Thoracic aorta (tissue), 2 donors: ENCODE measurements around the gene ERG. TPM values are rescaled to one million over a fixed set of nuclear protein-coding genes. Genes with fewer than 3 reads are reported as not detected.

Experiments
- ATAC-seq: fragments of 150-250 bp; one replicate; pipeline ENCODE4 v1.8.0; 2017; ENCODE audit warnings: low read depth; ENCODE audit not compliant: insufficient number of reproducible peaks, low FRiP score
- DNase-seq: peaks from one replicate; pipeline ENCODE4 v3.0.0-alpha.2; 2020; ENCODE audit warnings: low spot score
- H3K27ac ChIP-seq, 2 donors: fragments of 200-600 bp; sonication (generic); 1 replicate in 1 of 2; 2 replicates in 1 of 2; pipeline ENCODE4 v1.5.1; 2016; ENCODE audit warnings: mild to moderate bottlenecking in 2 of 2, moderate library complexity in 2 of 2
- H3K27me3 ChIP-seq: fragments of 200-600 bp; sonication (generic); replicated peaks from 2 replicates; pipeline ENCODE4 v1.6.0; 2016; ENCODE audit warnings: mild to moderate bottlenecking; ENCODE audit not compliant: insufficient read depth
- H3K36me3 ChIP-seq: fragments of 200-600 bp; sonication (generic); one replicate; pipeline ENCODE4 v1.5.1; 2016
- H3K4me1 ChIP-seq, 2 donors: fragments of 200-600 bp; sonication (generic); 1 replicate in 1 of 2; 2 replicates in 1 of 2; pipeline versions ENCODE4 v1.5.1 to v1.6.0; 2016; ENCODE audit warnings: low read depth in 2 of 2, mild to moderate bottlenecking in 1 of 2; ENCODE audit not compliant: control insufficient read depth in 1 of 2
- H3K4me3 ChIP-seq: fragments of 200-600 bp; sonication (generic); 2 replicates; pipeline ENCODE4 v1.5.1; 2016; ENCODE audit warnings: mild to moderate bottlenecking
- H3K9me3 ChIP-seq: fragments of 200-600 bp; sonication (generic); 2 replicates; pipeline ENCODE4 v1.5.1; 2016
- CTCF ChIP-seq: fragments of 200-600 bp; sonication (generic); IDR thresholded peaks from one replicate; pipeline ENCODE4 v1.5.1; 2019; ENCODE audit warnings: antibody characterized with exemption
- total RNA-seq, 2 donors: library from RNA; depleted of rRNA; stranded (reverse); fragments of >200 nt; gene quantifications; one replicate each; pipeline versions ENCODE4 v1.1.0 to v1.2.3, GENCODE V29; 2016

Gene ERG
- total RNA-seq, 2 donors from 2014 or later = 40.2 to 177 TPM

- H3K36me3 ChIP-seq = peaks cover 7% of the 10 kb centered on the region
- H3K27ac ChIP-seq = no peak overlapping the region
- peaks cover 14 to 38% of the 10 kb centered on the region in 2 donors for H3K4me1 ChIP-seq
- no peak for DNase-seq
- no peak for TF ChIP-seq CTCF
- no peaks in the 10 kb centered on the region for H3K27me3 ChIP-seq
- no peaks in the 10 kb centered on the region for H3K9me3 ChIP-seq
- H3K4me3 ChIP-seq = no peak overlapping the region
- ATAC-seq = no peak
Measured at GRCh38 chr21:38413958-38414548, 84.2 kb downstream of the ERG start.

GRCh38 chr21:38410466-38410865, 87.8 kb downstream of the ERG start:
- TF ChIP-seq CTCF = no peak
- no peaks in the 10 kb centered on the region for H3K27me3 ChIP-seq
- peaks cover 14 to 38% of the 10 kb centered on the region in 2 donors for H3K4me1 ChIP-seq
- H3K4me3 ChIP-seq = no peak overlapping the region
- no peak for DNase-seq
- H3K27ac ChIP-seq = peak overlapping the region; percentile 63 to 66
- H3K36me3 ChIP-seq = no peaks in the 10 kb centered on the region
- H3K9me3 ChIP-seq = no peaks in the 10 kb centered on the region
- ATAC-seq = no peak

DNA sequence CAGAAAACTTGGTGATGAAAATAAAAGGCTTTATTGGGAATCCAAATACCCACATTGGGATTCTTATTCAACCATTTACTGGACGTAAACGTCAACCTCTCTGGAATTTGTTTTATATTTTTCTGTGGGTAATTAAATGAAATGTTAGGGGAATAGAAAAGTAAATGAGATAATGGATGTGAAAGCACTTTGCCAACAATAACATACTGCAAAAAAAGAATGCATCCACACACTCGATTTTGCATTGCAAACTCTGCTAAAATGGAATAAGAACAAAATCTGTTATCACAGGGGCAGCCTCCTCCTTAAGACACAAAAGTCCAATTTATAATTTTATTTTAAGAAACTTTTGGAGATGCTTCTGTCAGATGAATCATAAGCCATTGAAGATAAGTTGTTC, 88.4 kb downstream of the ERG start:
- Histone ChIP-seq H3K27ac (peak overlapping the region; percentile 63 to 66), H3K4me1 (peaks cover 14 to 38% of the 10 kb centered on the region in 2 donors), H3K4me3 (no peak overlapping the region), H3K36me3 (no peaks in the 10 kb centered on the region), H3K27me3 (no peaks in the 10 kb centered on the region), H3K9me3 (no peaks in the 10 kb centered on the region)
- TF ChIP-seq CTCF = no peak
- ATAC-seq (no peak), DNase-seq (no peak)

- Histone ChIP-seq H3K4me3 (no peak overlapping the region), H3K27ac (no peak overlapping the region), H3K36me3 (peaks cover 13% of the 10 kb centered on the region), H3K27me3 (no peaks in the 10 kb centered on the region), H3K9me3 (no peaks in the 10 kb centered on the region), H3K4me1 (no peaks in the 10 kb centered on the region)
- ATAC-seq = no peak
- TF ChIP-seq CTCF = no peak
- DNase-seq = no peak
Measured at GRCh38 chr21:38404177-38404576, 94.1 kb downstream of the ERG start.

GRCh38 chr21:38402795-38403194, 95.5 kb downstream of the ERG start:
- Histone ChIP-seq H3K4me1 (no peaks in the 10 kb centered on the region), H3K27ac (no peak overlapping the region), H3K9me3 (no peaks in the 10 kb centered on the region), H3K27me3 (no peaks in the 10 kb centered on the region), H3K36me3 (peaks cover 13% of the 10 kb centered on the region), H3K4me3 (no peak overlapping the region)
- no peak for ATAC-seq
- no peak for DNase-seq
- no peak for TF ChIP-seq CTCF
